Body of pancreas (tissue), 4 donors: ENCODE results near the gene GNRH2. TPM values are rescaled to one million over a fixed set of nuclear protein-coding genes. Genes with fewer than 3 reads are reported as not detected.
A peak's percentile ranks its signal among the peaks of the same experiment; 100 is the strongest.
"Not testable (repeated sequence)": the region's sequence is repeated elsewhere in the genome, so short reads cannot be mapped to it uniquely, and the experiment has no call there.

Experiments
- ATAC-seq: fragments of 150-250 bp; one replicate; pipeline ENCODE4 v1.9.1; 2016
- DNase-seq, 4 donors: peaks; one replicate each; pipeline ENCODE4 v3.0.0-alpha.2; 2019
- H3K27ac ChIP-seq, 4 donors: fragments of 200-600 bp; sonication (generic); 1 replicate in 3 of 4; 2 replicates in 1 of 4; pipeline versions ENCODE4 v1.5.1 to v1.6.1; 2016 to 2019; ENCODE audit warnings: mild to moderate bottlenecking in 1 of 4, mixed read lengths in 1 of 4, moderate library complexity in 1 of 4
- H3K27me3 ChIP-seq, 2 donors: fragments of 200-600 bp; sonication (generic); one replicate each; pipeline ENCODE4 v1.6.0; 2016; ENCODE audit warnings: mild to moderate bottlenecking in 1 of 2
- H3K36me3 ChIP-seq, 2 donors: fragments of 200-600 bp; sonication (generic); replicated peaks in 1 of 2; 2 replicates each; pipeline ENCODE4 v1.5.1; 2016; ENCODE audit warnings: low read depth in 2 of 2; ENCODE audit not compliant: insufficient read depth in 1 of 2
- H3K4me1 ChIP-seq: fragments of 200-600 bp; sonication (generic); one replicate; pipeline ENCODE4 v1.6.0; 2016
- H3K4me3 ChIP-seq, 2 donors: fragments of 200-600 bp; sonication (generic); 1 replicate in 1 of 2; 2 replicates in 1 of 2; pipeline ENCODE4 v1.5.1; 2016 to 2019
- H3K9me3 ChIP-seq, 3 donors: fragments of 200-600 bp; sonication (generic); 1 replicate in 2 of 3; 2 replicates in 1 of 3; pipeline ENCODE4 v1.5.1; 2016
- POLR2A ChIP-seq, 3 donors: fragments of 450-650 bp; IDR thresholded peaks; one replicate each; pipeline ENCODE4 v1.6.1; 2016; ENCODE audit warnings: antibody characterized with exemption in 3 of 3, mild to moderate bottlenecking in 2 of 3
- WGBS, 2 donors: methylation state at CpG; one replicate each; pipeline ENCODE4 v1.1.5; 2017; 5-methylcytosine and 5-hydroxymethylcytosine counted together
- intact Hi-C: fragments of 100-400 bp; cut with DNase I; formaldehyde crosslinking; loops from one replicate; pipeline ENCODE4 v1.15.1; 2023
- total RNA-seq, 2 donors: library from RNA; depleted of rRNA; stranded (reverse); fragments of >200 nt; gene quantifications; one replicate each; pipeline ENCODE4 v1.1.0, GENCODE V29; 2016
- TF ChIP-seq, protein P1 (sequence below), 7 experiments: fragments of 450-650 bp in 4 of 7; fragments of 200-600 bp in 3 of 7; sonication (generic) in 3 of 7; IDR thresholded peaks; one replicate each; pipeline ENCODE4 v1.5.1; 2016 to 2019; ENCODE audit warnings: antibody characterized with exemption in 7 of 7

Gene GNRH2
- total RNA-seq, 2 donors from 2014 or later: not detected

- H3K4me3 ChIP-seq: no peak overlapping the region
- no peak for DNase-seq
- H3K9me3 ChIP-seq: no peaks in the 10 kb centered on the region
- intact Hi-C loops: no loop called here
- ATAC-seq: no peak
- H3K36me3 ChIP-seq: no peaks in the 10 kb centered on the region
- 77 to 81% methylated on average over 4 of the region's 4 CpGs for WGBS, 2 donors
- no peak for TF ChIP-seq POLR2A (IDR thresholded peaks at IDR 0.05)
- TF ChIP-seq, protein P1, sequence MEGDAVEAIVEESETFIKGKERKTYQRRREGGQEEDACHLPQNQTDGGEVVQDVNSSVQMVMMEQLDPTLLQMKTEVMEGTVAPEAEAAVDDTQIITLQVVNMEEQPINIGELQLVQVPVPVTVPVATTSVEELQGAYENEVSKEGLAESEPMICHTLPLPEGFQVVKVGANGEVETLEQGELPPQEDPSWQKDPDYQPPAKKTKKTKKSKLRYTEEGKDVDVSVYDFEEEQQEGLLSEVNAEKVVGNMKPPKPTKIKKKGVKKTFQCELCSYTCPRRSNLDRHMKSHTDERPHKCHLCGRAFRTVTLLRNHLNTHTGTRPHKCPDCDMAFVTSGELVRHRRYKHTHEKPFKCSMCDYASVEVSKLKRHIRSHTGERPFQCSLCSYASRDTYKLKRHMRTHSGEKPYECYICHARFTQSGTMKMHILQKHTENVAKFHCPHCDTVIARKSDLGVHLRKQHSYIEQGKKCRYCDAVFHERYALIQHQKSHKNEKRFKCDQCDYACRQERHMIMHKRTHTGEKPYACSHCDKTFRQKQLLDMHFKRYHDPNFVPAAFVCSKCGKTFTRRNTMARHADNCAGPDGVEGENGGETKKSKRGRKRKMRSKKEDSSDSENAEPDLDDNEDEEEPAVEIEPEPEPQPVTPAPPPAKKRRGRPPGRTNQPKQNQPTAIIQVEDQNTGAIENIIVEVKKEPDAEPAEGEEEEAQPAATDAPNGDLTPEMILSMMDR (IDR thresholded peaks at IDR 0.05): no peak
- peaks cover 12% of the 10 kb centered on the region for H3K4me1 ChIP-seq
- no peak overlapping the region for H3K27ac ChIP-seq
- H3K27me3 ChIP-seq: peaks cover 0 to 15% of the 10 kb centered on the region in 2 donors
These were observed 27.3 kb downstream of the GNRH2 start for GRCh38 chr20:3070725-3071124.

DNA sequence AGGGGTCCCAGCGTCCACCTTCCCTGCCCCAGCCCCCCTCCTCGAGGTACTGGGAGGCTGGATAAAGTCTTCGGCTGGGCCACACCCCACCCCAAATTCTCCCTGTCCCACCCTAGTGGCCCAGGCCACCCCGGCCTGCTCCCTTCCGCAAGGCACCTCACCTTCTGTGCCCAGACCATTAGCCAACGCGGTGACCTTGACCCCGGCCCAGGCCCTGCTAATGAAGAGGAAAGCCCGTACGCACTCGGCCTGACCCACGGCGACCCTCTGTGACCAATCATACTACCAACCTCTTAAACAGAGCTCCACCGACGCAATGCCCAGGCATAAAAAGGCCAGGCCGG lies 27.8 kb downstream of the GNRH2 start:
- intact Hi-C loops: no loop called here
- Histone ChIP-seq H3K4me3 (no peak overlapping the region), H3K27ac (no peak overlapping the region), H3K9me3 (no peaks in the 10 kb centered on the region), H3K27me3 (peaks cover 0 to 15% of the 10 kb centered on the region in 2 donors), H3K4me1 (peaks cover 12% of the 10 kb centered on the region), H3K36me3 (no peaks in the 10 kb centered on the region)
- ATAC-seq (no peak), DNase-seq (no peak)
- TF ChIP-seq POLR2A (IDR thresholded peaks at IDR 0.05): no peak
- TF ChIP-seq, protein P1 (IDR thresholded peaks at IDR 0.05): no peak
- 60 to 75% methylated on average over 15 of the region's 16 CpGs for WGBS, 2 donors

GRCh38 chr20:3071610-3072529 lies 28.4 kb downstream of the GNRH2 start, which contains the start of gene OXT:
OXT (plus strand) TSS chr20:3071620; CDS start chr20:3071656, 36 bp downstream.
- Histone ChIP-seq H3K27me3 (peaks cover 0 to 15% of the 10 kb centered on the region in 2 donors), H3K27ac (no peak within 1 kb of the TSS), H3K4me1 (peaks cover 12% of the 10 kb centered on the region), H3K9me3 (no peaks in the 10 kb centered on the region), H3K4me3 (peak within 1 kb of the TSS in 1 of 2 donors; percentile 11), H3K36me3 (no peaks in the 10 kb centered on the region)
- peak; percentile 21 for ATAC-seq
- intact Hi-C loops: no loop called here
- DNase-seq: peak in 2 of 4 donors; percentile 35 to 38
- 12 to 36% methylated on average over 27 to 51 of the region's 95 CpGs for WGBS, 2 donors
- TF ChIP-seq, protein P1 (IDR thresholded peaks at IDR 0.05): no peak
- TF ChIP-seq POLR2A (IDR thresholded peaks at IDR 0.05): no peak

DNA sequence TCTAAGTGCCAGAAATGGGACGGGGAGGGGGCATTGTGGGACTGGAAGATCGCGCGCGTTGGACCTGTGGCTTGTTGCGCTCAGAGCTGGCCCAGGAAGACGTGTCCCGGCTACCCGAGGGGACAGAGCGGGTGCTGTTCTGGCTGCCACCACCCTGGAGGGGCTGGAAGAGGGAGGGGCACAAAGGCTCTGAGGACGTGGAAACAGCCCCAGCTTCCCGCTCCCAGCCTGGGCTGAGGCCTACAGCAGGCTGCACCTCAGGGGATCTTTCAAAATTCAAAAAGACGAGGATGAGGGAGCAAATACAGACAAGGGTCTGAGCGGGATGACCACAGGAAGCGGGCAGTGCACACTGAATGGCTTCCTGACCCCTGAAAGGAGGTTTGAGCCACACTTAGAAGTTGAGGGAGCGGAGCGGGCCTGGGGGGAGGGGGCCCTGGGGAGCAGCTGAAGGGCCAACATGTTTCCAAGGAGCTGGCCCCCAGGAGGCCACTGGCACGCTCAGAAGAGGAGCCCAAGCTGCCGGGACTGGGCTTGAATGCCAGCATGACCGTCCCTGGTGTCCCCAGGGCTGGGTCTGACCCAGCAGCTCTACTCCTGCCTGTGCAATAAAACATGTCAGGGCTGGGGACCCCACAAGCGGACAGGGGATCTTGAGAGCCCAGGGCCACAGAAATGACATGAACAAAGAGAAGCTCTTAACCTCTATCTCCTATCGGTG lies 29.3 kb downstream of the GNRH2 start:
- no peak for DNase-seq
- H3K4me3 ChIP-seq: no peak overlapping the region

DNA sequence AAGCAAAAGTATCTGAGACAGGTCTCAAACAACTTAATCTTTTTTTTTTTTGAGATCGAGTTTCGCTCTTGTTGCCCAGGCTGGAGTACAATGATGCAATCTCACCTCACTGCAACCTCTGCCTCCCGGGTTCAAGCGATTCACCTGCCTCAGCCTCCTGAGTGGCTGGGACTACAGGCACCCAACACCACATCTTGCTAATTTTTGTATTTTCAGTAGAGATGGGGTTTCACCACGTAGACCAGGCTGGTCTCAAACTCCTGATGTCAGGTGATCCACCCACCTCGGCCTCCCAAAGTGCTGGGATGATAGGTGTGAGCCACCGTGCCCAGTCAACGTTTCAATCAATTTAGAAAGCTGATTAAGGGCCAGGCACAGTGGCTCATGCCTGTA lies 29.8 kb downstream of the GNRH2 start:
- ATAC-seq, H3K4me3 ChIP-seq, H3K27ac ChIP-seq, H3K36me3 ChIP-seq, intact Hi-C loops, DNase-seq, H3K9me3 ChIP-seq: not testable (repeated sequence)
- peaks cover 0 to 15% of the 10 kb centered on the region in 2 donors for H3K27me3 ChIP-seq
- peaks cover 12% of the 10 kb centered on the region for H3K4me1 ChIP-seq
- 85 to 87% methylated on average over 8 of the region's 8 CpGs for WGBS, 2 donors

More for the DNA sequence above, 29.3 kb downstream of the GNRH2 start:
- TF ChIP-seq POLR2A (IDR thresholded peaks at IDR 0.05): no peak
- TF ChIP-seq, protein P1 (IDR thresholded peaks at IDR 0.05): no peak
- ATAC-seq: no peak
- Histone ChIP-seq H3K27me3 (peaks cover 0 to 15% of the 10 kb centered on the region in 2 donors), H3K27ac (no peak overlapping the region), H3K4me1 (peaks cover 12% of the 10 kb centered on the region), H3K36me3 (no peaks in the 10 kb centered on the region), H3K9me3 (no peaks in the 10 kb centered on the region)
- intact Hi-C loops: no loop called here
- WGBS, 2 donors: 76 to 83% methylated on average over 19 to 22 of the region's 22 CpGs
